HG03439 (cell line): ENCODE data around the gene SRGAP2B.
"Not testable (repeated sequence)": the region's sequence is repeated elsewhere in the genome, so short reads cannot be mapped to it uniquely, and the experiment has no call there.

ENCODE experiments used
- ATAC-seq: cut with Tn5 transposase; IDR thresholded peaks from one replicate; pipeline ENCODE4 v1.9.1; 2021; ENCODE audit warnings: mild to moderate bottlenecking, moderate library complexity; ENCODE audit not compliant: unreplicated experiment

The SRGAP2B gene

GRCh38 chr1:144917154-144918026 is 177.7 kb downstream of the SRGAP2B start:
- not testable (repeated sequence) for ATAC-seq

- not testable (repeated sequence) for ATAC-seq
Observed at GRCh38 chr1:144913977-144914734, 181.0 kb downstream of the SRGAP2B start.

- not testable (repeated sequence) for ATAC-seq
Observed at GRCh38 chr1:144913458-144913857, 181.7 kb downstream of the SRGAP2B start.

- not testable (repeated sequence) for ATAC-seq
Observed at GRCh38 chr1:144910729-144911128, 184.4 kb downstream of the SRGAP2B start.

- ATAC-seq, result not testable (repeated sequence)
Observed at GRCh38 chr1:144900841-144901240, 194.3 kb downstream of the SRGAP2B start.

GRCh38 chr1:144894454-144895201 is 200.5 kb downstream of the SRGAP2B start:
- ATAC-seq, result not testable (repeated sequence)

GRCh38 chr1:144893710-144894438 is 201.3 kb downstream of the SRGAP2B start:
- not testable (repeated sequence) for ATAC-seq

- not testable (repeated sequence) for ATAC-seq
Observed at GRCh38 chr1:144893062-144893461, 202.1 kb downstream of the SRGAP2B start.

- ATAC-seq, result not testable (repeated sequence)
Observed at GRCh38 chr1:144889450-144890115, 205.5 kb downstream of the SRGAP2B start.

- not testable (repeated sequence) for ATAC-seq
Observed at GRCh38 chr1:144883022-144883421, 212.1 kb downstream of the SRGAP2B start.

- ATAC-seq, result not testable (repeated sequence)
Observed at GRCh38 chr1:144882343-144882742, 212.8 kb downstream of the SRGAP2B start.

- not testable (repeated sequence) for ATAC-seq
Observed at GRCh38 chr1:144858607-144859006, 236.5 kb downstream of the SRGAP2B start.
